Natural killer cell (primary cell): ENCODE results near the gene PHACTR1. TPM values are rescaled to one million over a fixed set of nuclear protein-coding genes. Genes with fewer than 3 reads are reported as not detected.

ENCODE experiments used
- ATAC-seq, 3 donors: fragments of 150-1000 bp in 2 of 3; fragments of 200-7000 bp in 1 of 3; cut with Tn5 transposase; 1 replicate in 1 of 3; 2 replicates in 2 of 3; pipeline ENCODE4 v1.10.0; 2021; ENCODE audit warnings: mild to moderate bottlenecking in 2 of 3, moderate library complexity in 2 of 3
- DNase-seq, 2 donors: peaks; one replicate each; pipeline versions ENCODE4 v3.0.0 to v3.0.0-alpha.2; 2013 to 2021; ENCODE audit warnings: mixed read lengths in 1 of 2
- H3K27ac ChIP-seq: one replicate; pipeline ENCODE4 v1.5.1; 2013; ENCODE audit warnings: mild to moderate bottlenecking, low read length
- H3K27me3 ChIP-seq: one replicate; pipeline ENCODE4 v1.6.1; 2013; ENCODE audit warnings: low read length; ENCODE audit not compliant: control insufficient read depth, insufficient read depth
- H3K36me3 ChIP-seq: one replicate; pipeline ENCODE4 v1.6.1; 2013; ENCODE audit warnings: low read length; ENCODE audit not compliant: control insufficient read depth, insufficient read depth
- H3K4me1 ChIP-seq: one replicate; pipeline ENCODE4 v1.6.1; 2013; ENCODE audit warnings: low read length; ENCODE audit not compliant: control insufficient read depth, insufficient read depth
- H3K4me3 ChIP-seq: one replicate; pipeline ENCODE4 v1.5.1; 2013; ENCODE audit warnings: low read length
- H3K9me3 ChIP-seq: one replicate; pipeline ENCODE4 v1.6.1; 2013; ENCODE audit warnings: low read length; ENCODE audit not compliant: control insufficient read depth, insufficient read depth
- H3K27ac Mint-ChIP-seq, 2 donors: one replicate each; pipeline ENCODE4 v1.8.0; 2022; ENCODE audit warnings: mild to moderate bottlenecking in 2 of 2, mixed read lengths in 2 of 2, moderate library complexity in 1 of 2
- H3K27me3 Mint-ChIP-seq, 2 donors: one replicate each; pipeline ENCODE4 v1.8.0; 2022; ENCODE audit warnings: low read depth in 2 of 2, mixed read lengths in 2 of 2
- H3K36me3 Mint-ChIP-seq: one replicate; pipeline ENCODE4 v1.8.0; 2022; ENCODE audit warnings: mixed read lengths
- H3K4me1 Mint-ChIP-seq, 2 donors: one replicate each; pipeline ENCODE4 v1.8.0; 2022; ENCODE audit warnings: mixed read lengths in 2 of 2
- H3K4me3 Mint-ChIP-seq: one replicate; pipeline ENCODE4 v1.8.0; 2022; ENCODE audit warnings: mild to moderate bottlenecking, moderate library complexity, mixed read lengths
- H3K9me3 Mint-ChIP-seq, 2 donors: one replicate each; pipeline ENCODE4 v1.8.0; 2022; ENCODE audit warnings: mixed read lengths in 2 of 2
- WGBS: methylation state at CpG from one replicate; pipeline ENCODE4 v1.1.7; 2013; ENCODE audit warnings: missing lambda C conversion rate; ENCODE audit not compliant: insufficient coverage; 5-methylcytosine and 5-hydroxymethylcytosine counted together
- intact Hi-C: fragments of 100-400 bp; cut with micrococcal nuclease; formaldehyde crosslinking; loops from one replicate; pipeline ENCODE4 v1.14.2; 2022
- total RNA-seq, 4 donors: library from RNA; stranded (reverse); fragments of 120-200 nt in 1 of 4; gene quantifications; one replicate each; pipeline versions ENCODE4 v1.2.3 to v1.2.4, GENCODE V29; 2013 to 2022
- TF ChIP-seq, protein P1 (sequence below): fragments of 200-600 bp; IDR thresholded peaks from one replicate; pipeline ENCODE4 v1.8.0; 2022; ENCODE audit warnings: antibody characterized with exemption

PHACTR1 gene
- total RNA-seq, 3 donors from 2014 or later (not counting 1 experiment from before 2014, with no cell fraction given), result 5.2 to 19.0 (median 5.4) TPM

DNA sequence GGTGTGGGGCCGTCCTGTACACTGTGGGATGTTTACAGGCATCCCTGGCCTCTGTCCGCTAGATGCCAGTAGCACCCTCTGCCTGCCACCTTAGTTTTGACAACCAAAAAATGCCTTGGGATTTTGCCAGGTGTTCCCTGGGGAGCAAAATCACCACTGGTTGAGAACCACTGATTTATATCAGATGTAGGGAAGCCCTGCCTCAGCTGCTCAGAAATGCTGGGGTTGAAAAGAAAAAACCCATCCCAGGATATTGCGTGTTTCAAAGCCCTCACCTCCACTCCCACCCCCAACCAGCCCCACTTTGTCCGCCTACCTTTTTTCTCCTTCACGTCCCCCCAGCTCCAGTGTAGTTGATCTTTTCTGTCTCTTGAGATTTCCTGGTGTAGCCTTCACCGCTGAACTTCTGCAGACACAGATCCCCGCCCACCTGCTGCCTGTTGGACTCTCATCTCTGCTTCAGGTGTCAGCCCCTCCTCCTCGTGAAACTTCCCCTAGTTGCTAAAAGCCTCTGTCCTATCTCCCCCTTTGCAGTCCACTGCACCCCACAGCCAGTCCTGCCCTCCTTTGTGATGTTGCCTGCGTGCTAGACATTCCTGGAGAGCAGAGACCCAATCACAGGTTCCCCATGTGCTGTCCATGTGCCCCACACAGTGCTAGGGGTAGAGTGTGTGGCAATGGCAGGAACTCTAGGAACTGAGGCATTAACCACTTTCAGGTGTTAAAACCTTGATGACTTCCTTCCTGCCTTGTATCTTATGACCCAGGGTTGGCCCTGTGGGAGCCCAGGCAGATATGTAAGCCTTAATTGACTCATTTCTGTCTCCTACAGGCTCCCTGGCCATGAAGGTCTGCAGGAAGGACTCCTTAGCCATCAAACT is 512.9 kb downstream of the PHACTR1 start:
- Histone ChIP-seq H3K4me3 (no peak overlapping the region), H3K27me3 (peaks cover 11% of the 10 kb centered on the region), H3K9me3 (no peaks in the 10 kb centered on the region), H3K4me1 (peaks cover 27% of the 10 kb centered on the region), H3K27ac (no peak overlapping the region), H3K36me3 (no peaks in the 10 kb centered on the region)
- WGBS, result 40% methylated on average over 9 of the region's 9 CpGs
- Mint-ChIP-seq H3K9me3 (no peaks in the 10 kb centered on the region), H3K27ac (peak overlapping the region; percentile 21 to 58), H3K36me3 (no peaks in the 10 kb centered on the region), H3K4me3 (peak overlapping the region; percentile 74), H3K4me1 (peaks cover 11 to 17% of the 10 kb centered on the region in 2 donors), H3K27me3 (peaks cover 17 to 29% of the 10 kb centered on the region in 2 donors)
- ATAC-seq, result peak; percentile 84 to 90 (median 86)
- TF ChIP-seq, protein P1, sequence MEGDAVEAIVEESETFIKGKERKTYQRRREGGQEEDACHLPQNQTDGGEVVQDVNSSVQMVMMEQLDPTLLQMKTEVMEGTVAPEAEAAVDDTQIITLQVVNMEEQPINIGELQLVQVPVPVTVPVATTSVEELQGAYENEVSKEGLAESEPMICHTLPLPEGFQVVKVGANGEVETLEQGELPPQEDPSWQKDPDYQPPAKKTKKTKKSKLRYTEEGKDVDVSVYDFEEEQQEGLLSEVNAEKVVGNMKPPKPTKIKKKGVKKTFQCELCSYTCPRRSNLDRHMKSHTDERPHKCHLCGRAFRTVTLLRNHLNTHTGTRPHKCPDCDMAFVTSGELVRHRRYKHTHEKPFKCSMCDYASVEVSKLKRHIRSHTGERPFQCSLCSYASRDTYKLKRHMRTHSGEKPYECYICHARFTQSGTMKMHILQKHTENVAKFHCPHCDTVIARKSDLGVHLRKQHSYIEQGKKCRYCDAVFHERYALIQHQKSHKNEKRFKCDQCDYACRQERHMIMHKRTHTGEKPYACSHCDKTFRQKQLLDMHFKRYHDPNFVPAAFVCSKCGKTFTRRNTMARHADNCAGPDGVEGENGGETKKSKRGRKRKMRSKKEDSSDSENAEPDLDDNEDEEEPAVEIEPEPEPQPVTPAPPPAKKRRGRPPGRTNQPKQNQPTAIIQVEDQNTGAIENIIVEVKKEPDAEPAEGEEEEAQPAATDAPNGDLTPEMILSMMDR, result no peak
- intact Hi-C loops, result no loop called here
- peak; percentile 20 to 62 for DNase-seq

DNA sequence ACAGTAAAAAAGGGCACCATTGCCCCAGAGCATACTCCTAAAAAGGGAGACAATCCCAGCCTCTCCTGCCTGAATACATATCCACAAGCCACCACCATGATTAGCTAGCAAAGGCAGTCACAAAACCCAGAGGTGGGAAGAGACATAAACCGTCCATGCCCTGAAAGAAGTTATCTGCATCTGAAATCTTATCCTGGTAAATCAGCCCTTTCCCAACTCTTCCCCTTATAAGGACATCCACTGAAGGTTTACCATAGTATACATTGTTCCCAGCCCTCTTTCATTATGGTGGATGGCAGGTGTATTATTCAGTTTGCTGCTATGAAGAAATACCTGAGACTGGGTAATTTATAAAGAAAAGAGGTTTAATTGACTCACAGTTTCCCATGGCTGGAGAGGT is 516.5 kb downstream of the PHACTR1 start:
- Histone ChIP-seq H3K4me1 (peaks cover 23% of the 10 kb centered on the region), H3K36me3 (no peaks in the 10 kb centered on the region), H3K27me3 (peaks cover 1% of the 10 kb centered on the region), H3K9me3 (no peaks in the 10 kb centered on the region), H3K27ac (no peak overlapping the region), H3K4me3 (no peak overlapping the region)
- DNase-seq (no peak), ATAC-seq (no peak)
- TF ChIP-seq, protein P1, result no peak
- no peak overlapping the region for H3K27ac Mint-ChIP-seq
- intact Hi-C loops, result no loop called here
- no peaks in the 10 kb centered on the region for H3K36me3 Mint-ChIP-seq
- no peak overlapping the region for H3K4me3 Mint-ChIP-seq
- peaks cover 11 to 17% of the 10 kb centered on the region in 2 donors for H3K4me1 Mint-ChIP-seq
- WGBS, result 82% methylated on average over 1 of the region's 1 CpG
- H3K9me3 Mint-ChIP-seq, result no peaks in the 10 kb centered on the region
- H3K27me3 Mint-ChIP-seq, result peaks cover 29 to 30% of the 10 kb centered on the region in 2 donors

DNA sequence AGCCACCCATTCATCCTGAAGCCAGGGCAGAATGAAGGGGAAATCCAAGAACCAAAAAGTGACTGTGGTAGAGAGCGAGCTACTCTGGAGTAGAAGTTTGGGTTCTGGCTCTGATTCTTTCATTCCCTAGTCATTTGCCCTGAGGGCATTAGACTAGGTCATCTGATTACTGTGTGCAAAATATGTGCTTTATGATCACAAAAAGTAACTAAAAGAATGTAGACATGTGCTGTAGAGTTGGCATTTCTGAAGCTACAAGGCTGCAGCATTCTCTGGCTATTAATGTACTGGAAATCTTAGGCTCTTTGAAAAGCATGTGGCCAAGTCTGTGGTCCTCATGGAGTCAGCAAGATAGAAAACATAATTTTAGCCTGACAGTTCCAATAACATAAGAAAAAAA is 517.6 kb downstream of the PHACTR1 start:
- H3K27me3 Mint-ChIP-seq, result peaks cover 31 to 36% of the 10 kb centered on the region in 2 donors
- H3K27me3 ChIP-seq, result no peaks in the 10 kb centered on the region

More for the DNA sequence above, 517.6 kb downstream of the PHACTR1 start:
- intact Hi-C loops, result no loop called here
- no peak overlapping the region for H3K4me3 Mint-ChIP-seq
- TF ChIP-seq, protein P1, result no peak
- H3K36me3 ChIP-seq, result no peaks in the 10 kb centered on the region
- ATAC-seq (no peak), DNase-seq (no peak)
- H3K9me3 Mint-ChIP-seq, result no peaks in the 10 kb centered on the region
- no peaks in the 10 kb centered on the region for H3K36me3 Mint-ChIP-seq
- no peak overlapping the region for H3K27ac Mint-ChIP-seq
- H3K4me3 ChIP-seq, result no peak overlapping the region
- no peak overlapping the region for H3K27ac ChIP-seq
- no peaks in the 10 kb centered on the region for H3K9me3 ChIP-seq
- H3K4me1 ChIP-seq, result peaks cover 16% of the 10 kb centered on the region
- peaks cover 10 to 16% of the 10 kb centered on the region in 2 donors for H3K4me1 Mint-ChIP-seq
- 81% methylated on average over 1 of the region's 1 CpG for WGBS
